ENCODE measurements around the gene YWHAE. TPM values are rescaled to one million over a fixed set of nuclear protein-coding genes. Genes with fewer than 3 reads are reported as not detected.

Gene YWHAE
- total RNA-seq, 4 donors from 2014 or later: 581 to 765 (median 678) TPM

DNA sequence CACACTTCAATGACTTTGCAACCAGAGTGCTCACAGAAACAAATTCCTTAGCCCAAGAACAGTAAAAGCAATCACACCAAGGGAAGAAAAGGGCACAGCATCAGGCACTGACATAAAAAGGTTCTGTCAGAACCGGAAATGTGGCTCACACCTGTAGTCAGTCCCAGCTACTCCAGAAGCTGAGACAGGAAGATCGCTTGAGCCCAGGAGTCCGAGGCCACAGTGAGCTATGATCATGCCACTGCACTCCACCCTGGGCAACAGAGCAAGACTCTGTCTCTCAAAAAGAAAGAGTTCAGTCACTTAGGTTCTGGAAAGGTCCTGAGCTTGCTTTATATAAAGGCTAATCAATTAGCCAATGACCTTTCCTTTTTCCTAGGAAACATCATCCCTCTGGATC is 22.7 kb downstream of the YWHAE start:
- Histone ChIP-seq H3K36me3 (peaks cover 0 to 4% (median 0%) of the 10 kb centered on the region in 3 donors), H3K9me3 (no peaks in the 10 kb centered on the region), H3K27ac (peak overlapping the region in 2 of 4 donors; percentile 54 to 71), H3K27me3 (no peaks in the 10 kb centered on the region), H3K4me1 (peaks cover 0 to 94% (median 67%) of the 10 kb centered on the region in 4 donors), H3K4me3 (no peak overlapping the region)
- TF ChIP-seq, protein P1, sequence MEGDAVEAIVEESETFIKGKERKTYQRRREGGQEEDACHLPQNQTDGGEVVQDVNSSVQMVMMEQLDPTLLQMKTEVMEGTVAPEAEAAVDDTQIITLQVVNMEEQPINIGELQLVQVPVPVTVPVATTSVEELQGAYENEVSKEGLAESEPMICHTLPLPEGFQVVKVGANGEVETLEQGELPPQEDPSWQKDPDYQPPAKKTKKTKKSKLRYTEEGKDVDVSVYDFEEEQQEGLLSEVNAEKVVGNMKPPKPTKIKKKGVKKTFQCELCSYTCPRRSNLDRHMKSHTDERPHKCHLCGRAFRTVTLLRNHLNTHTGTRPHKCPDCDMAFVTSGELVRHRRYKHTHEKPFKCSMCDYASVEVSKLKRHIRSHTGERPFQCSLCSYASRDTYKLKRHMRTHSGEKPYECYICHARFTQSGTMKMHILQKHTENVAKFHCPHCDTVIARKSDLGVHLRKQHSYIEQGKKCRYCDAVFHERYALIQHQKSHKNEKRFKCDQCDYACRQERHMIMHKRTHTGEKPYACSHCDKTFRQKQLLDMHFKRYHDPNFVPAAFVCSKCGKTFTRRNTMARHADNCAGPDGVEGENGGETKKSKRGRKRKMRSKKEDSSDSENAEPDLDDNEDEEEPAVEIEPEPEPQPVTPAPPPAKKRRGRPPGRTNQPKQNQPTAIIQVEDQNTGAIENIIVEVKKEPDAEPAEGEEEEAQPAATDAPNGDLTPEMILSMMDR (IDR thresholded peaks at IDR 0.05): no peak
- TF ChIP-seq EP300 (IDR thresholded peaks at IDR 0.05): no peak
- no peak for TF ChIP-seq POLR2A (IDR thresholded peaks at IDR 0.05)
- no peak for DNase-seq (ENCODE audit: low spot score in 2 of 2)
- WGBS, 2 donors: 67 to 72% methylated on average over 3 of the region's 3 CpGs

DNA sequence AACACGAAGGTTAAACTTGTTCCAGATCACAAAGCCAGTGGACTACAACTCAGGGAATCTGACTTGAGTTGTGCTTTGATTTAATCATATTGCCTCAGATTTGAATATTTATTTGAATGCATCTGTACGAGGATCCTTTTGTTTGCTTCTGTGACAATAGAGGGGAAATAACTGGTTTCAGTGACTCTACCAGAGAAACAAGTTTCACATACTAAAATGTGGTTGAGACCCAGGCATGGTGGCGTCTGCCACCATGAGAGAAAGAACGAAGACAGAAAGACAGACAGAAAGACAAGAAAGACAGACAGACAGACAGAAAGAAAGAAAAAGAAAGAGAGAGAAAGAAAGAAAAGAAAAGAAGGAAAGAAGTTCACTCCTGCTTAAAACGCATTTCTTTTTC is 24.0 kb downstream of the YWHAE start:
- no peak for DNase-seq (ENCODE audit: low spot score in 2 of 2)
- Histone ChIP-seq H3K36me3 (peaks cover 0 to 4% (median 0%) of the 10 kb centered on the region in 3 donors), H3K9me3 (no peaks in the 10 kb centered on the region), H3K4me1 (peaks cover 0 to 99% (median 67%) of the 10 kb centered on the region in 4 donors), H3K27me3 (no peaks in the 10 kb centered on the region), H3K27ac (peak overlapping the region in 2 of 4 donors; percentile 68 to 71), H3K4me3 (no peak overlapping the region)
- TF ChIP-seq, protein P1 (IDR thresholded peaks at IDR 0.05): no peak
- TF ChIP-seq EP300 (IDR thresholded peaks at IDR 0.05) (no peak), POLR2A (IDR thresholded peaks at IDR 0.05) (no peak)
- 30 to 41% methylated on average over 5 of the region's 5 CpGs for WGBS, 2 donors

DNA sequence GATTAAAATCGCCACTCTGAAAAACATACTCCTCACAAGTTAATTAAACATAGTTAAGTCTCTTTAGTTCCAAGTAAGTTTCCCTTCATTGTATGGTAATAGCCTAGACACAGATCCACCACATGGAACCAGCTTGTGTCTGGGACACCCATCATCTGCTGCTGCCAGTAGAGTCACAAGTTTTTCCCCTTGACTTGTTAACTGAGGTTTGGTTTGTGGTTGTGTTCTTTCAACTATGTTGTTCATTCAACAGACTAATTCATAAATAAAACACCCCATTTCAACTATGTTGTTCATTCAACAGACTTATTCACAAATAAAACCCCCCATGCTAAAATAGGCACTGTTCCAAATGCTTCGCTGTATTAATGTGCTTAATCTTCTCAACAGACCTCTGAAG is 24.4 kb downstream of the YWHAE start:
- H3K9me3 ChIP-seq: no peaks in the 10 kb centered on the region
- H3K4me3 ChIP-seq: no peak overlapping the region
- H3K36me3 ChIP-seq: peaks cover 0 to 4% (median 0%) of the 10 kb centered on the region in 3 donors
- peak overlapping the region in 2 of 4 donors; percentile 68 to 71 for H3K27ac ChIP-seq
- 16 to 19% methylated on average over 2 of the region's 2 CpGs for WGBS, 2 donors
- DNase-seq (ENCODE audit: low spot score in 2 of 2): no peak
- no peaks in the 10 kb centered on the region for H3K27me3 ChIP-seq
- H3K4me1 ChIP-seq: peaks cover 0 to 99% (median 68%) of the 10 kb centered on the region in 4 donors
- TF ChIP-seq POLR2A (IDR thresholded peaks at IDR 0.05): no peak
- TF ChIP-seq EP300 (IDR thresholded peaks at IDR 0.05): no peak
- TF ChIP-seq, protein P1 (IDR thresholded peaks at IDR 0.05): no peak

DNA sequence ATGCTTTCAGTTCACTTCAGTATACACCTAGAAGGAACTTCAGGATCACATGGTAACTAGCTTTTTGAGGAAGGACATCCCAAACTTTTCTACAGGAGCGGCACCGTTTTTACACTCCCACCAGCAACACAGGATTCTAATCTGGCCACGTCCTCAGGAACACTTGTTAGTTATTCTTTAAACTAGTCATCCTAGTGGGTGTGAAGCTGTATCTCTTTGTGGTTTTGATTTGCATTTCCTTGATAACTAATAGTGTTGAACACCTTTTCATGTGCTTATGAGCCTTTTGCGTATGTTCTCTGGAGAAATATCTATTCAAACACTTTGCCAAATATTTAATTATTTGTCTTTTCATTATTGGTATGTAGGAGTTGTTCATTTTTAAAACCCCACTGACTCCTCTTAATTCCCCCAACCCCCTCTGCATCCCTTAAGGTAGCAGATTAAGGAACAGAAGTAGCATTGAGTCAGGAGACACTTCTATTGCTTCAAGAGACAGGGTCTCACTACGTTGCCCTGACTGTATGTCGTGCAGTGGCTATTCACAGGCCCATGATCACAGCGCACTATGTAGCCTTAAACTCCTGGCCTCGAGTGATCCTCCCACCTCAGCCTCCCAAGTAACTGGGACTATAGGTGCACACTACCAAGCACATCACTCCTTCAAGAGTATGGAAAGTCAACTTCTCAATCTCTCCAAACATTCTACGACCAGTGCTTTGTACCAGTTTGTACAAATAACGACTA is 25.4 kb downstream of the YWHAE start:
- Histone ChIP-seq H3K4me1 (peaks cover 0 to 94% (median 63%) of the 10 kb centered on the region in 4 donors), H3K4me3 (no peak overlapping the region), H3K36me3 (peaks cover 0 to 4% (median 0%) of the 10 kb centered on the region in 3 donors), H3K9me3 (no peaks in the 10 kb centered on the region), H3K27me3 (no peaks in the 10 kb centered on the region), H3K27ac (no peak overlapping the region)
- DNase-seq (ENCODE audit: low spot score in 2 of 2): no peak
- TF ChIP-seq, protein P1 (IDR thresholded peaks at IDR 0.05): no peak
- TF ChIP-seq POLR2A (IDR thresholded peaks at IDR 0.05) (no peak), EP300 (IDR thresholded peaks at IDR 0.05) (no peak)
- whole genome bisulfite sequencing, 2 donors: 63 to 71% methylated on average over 10 of the region's 10 CpGs

DNA sequence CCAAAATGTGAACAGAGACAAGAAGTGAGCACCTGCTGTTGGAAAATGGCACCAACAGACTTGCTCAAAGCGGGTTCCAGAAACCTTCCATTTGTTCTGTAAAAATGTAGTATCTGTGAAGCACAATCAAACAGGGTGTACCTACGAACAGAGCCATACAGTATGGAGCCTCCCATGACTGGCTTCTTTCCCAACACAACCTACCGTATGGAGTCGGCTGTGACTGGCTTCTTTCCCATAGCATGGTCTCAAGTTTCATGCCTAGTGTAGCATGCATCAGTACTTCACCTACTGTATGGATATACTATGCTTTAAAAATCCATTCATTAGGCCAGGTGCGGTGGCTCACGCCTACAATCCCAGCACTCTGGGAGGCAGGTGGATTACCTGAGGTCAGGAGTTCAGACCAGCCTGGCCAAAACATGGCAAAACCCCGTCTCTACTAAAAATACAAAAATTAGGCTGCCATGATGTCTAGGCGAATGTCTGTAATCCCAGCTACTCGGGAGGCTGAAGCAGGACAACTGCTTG is 26.2 kb downstream of the YWHAE start:
- H3K27me3 ChIP-seq: no peaks in the 10 kb centered on the region
- peaks cover 0 to 4% (median 0%) of the 10 kb centered on the region in 3 donors for H3K36me3 ChIP-seq
- peaks cover 0 to 94% (median 62%) of the 10 kb centered on the region in 4 donors for H3K4me1 ChIP-seq
- H3K27ac ChIP-seq: no peak overlapping the region
- TF ChIP-seq EP300 (IDR thresholded peaks at IDR 0.05): no peak
- TF ChIP-seq POLR2A (IDR thresholded peaks at IDR 0.05): no peak
- TF ChIP-seq, protein P1 (IDR thresholded peaks at IDR 0.05): no peak
- no peaks in the 10 kb centered on the region for H3K9me3 ChIP-seq
- 66 to 67% methylated on average over 9 of the region's 9 CpGs for WGBS, 2 donors
- no peak overlapping the region for H3K4me3 ChIP-seq
- DNase-seq (ENCODE audit: low spot score in 2 of 2): no peak
